Measurements from ENCODE around the gene FAM83E. TPM values are rescaled to one million over a fixed set of nuclear protein-coding genes. Genes with fewer than 3 reads are reported as not detected.

FAM83E gene
- 0.10 to 0.36 TPM (median 0.15 TPM) in 5 replicates for total RNA-seq (2022; extraction: Qiagen RNA extraction)

GRCh38 chr19:48614436-48615230 is at the start of gene FAM83E:
Gene FAM83E (minus strand): TSS chr19:48615076. CDS start chr19:48613372, 1,704 bp downstream.

DNA sequence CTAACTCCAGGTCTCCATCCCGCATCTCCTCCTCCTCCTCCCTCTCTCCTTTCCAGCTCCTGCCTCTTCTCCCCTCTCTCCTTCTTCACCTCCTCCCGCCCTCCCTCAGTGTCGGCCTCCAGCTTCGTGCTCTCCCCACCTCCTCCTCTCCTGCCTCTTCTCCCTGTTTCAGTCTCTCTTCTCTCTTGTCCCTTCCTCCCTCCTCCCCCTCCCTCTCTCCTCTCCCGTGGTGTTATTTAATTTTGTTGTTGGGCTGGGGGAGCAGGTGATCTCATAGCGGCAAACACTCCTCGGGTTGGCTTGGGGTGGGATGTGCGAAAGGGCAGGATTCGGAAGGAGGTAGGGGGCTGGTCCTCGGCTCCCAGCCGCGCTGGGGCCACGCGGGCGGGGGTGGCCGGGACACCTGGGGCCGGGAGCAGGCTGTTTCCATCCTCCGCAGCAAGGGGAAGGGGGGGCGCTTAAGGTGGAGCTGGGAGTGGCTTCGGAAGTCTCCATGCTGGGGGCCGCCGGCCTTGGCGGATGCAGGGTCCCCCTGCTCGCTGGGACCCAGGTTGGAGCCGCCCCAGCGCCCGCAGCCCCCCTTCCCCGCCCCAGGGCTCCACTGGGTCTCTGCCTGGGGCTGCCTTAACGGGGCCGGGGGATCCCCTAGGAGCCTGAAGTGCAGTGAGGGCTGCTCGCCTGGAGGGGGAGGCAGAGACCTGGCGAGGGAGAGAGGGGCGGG is 31.3 kb upstream of the FAM83E start, which contains the start of gene CA11:
CA11 (minus strand) TSS at position 187 of the 721 bp plus-strand sequence. CDS start 555 bp downstream, outside the sequence.

DNA sequence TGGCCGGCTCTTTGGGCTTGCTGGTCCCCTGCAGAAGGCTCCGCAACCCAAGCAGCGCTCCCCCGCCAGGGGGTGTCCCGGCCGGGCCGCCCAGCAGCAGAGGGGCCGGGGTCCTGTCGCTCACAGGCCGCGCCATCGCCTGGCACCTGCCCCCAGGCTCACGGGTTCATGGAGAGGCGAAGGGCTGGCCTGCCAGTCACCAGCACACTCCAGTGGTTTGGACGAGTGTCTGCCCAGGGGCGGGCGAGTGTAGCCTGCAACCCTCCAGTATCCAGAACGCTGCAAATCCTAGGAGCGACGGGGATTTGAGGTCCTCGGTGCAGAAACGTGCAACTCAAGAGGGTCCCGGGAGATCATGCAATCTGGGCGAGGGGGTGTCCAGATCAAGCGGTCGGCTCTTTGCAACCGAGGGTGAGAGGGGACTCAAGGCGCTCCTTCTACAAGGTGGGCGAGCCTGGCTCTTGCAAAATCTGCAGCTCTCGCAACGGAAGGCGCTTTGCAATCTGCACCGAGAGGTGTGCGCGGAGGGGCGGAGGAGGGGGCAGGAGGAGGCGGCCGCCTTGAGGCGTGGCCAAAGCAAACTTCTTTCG is 22.1 kb upstream of the FAM83E start, which contains the start of gene DBP:
DBP (minus strand) TSS at position 521 of the 590 bp plus-strand sequence; CDS start at position 136, 385 bp downstream.

GRCh38 chr19:48618916-48619691 is 4.2 kb upstream of the FAM83E start, which contains the start of the genes RPL18 and SPHK2:
Gene RPL18 (minus strand): TSS chr19:48619178. CDS start chr19:48619143, 35 bp downstream.
Gene SPHK2 (plus strand): TSS chr19:48619506. CDS start chr19:48620515, 1,009 bp downstream.

DNA sequence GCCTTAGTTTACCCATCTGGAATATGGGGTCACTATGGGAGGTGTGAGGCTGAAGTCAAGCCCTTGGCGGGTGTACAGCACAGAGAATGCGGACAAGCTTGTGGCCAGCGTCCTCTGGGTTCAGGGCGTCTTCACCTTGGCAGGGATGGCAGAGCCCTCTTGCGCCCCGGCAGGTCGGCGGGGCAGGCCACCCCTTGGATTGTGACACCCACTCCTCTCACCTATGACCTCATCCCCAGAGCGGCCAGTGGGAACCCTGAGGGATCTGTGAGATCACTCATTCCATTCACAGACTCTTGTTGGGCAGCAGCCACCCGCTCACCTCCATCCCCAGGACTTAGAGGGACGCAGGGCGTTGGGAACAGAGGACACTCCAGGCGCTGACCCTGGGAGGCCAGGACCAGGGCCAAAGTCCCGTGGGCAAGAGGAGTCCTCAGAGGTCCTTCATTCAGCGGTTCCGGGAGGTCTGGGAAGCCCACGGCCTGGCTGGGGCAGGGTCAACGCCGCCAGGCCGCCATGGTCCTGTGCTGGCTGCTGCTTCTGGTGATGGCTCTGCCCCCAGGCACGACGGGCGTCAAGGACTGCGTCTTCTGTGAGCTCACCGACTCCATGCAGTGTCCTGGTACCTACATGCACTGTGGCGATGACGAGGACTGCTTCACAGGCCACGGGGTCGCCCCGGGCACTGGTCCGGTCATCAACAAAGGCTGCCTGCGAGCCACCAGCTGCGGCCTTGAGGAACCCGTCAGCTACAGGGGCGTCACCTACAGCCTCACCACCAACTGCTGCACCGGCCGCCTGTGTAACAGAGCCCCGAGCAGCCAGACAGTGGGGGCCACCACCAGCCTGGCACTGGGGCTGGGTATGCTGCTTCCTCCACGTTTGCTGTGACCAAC is 8.2 kb downstream of the FAM83E start, which contains the start of gene SPACA4:
SPACA4 (plus strand) TSS at position 280 of the 896 bp plus-strand sequence; CDS start at position 517, 237 bp downstream.

Other genes starting within 250 kb of the FAM83E start
- 389 to 432 TPM (median 425 TPM) in 5 replicates for gene KDELR1, start 223.5 kb downstream of the FAM83E start, total RNA-seq (2022; extraction: Qiagen RNA extraction)
- 6.5 to 8.9 TPM (median 7.6 TPM) in 5 replicates for gene GRIN2D, start 221.4 kb downstream of the FAM83E start, total RNA-seq (2022; extraction: Qiagen RNA extraction)
- gene GRWD1, start 169.1 kb downstream of the FAM83E start, total RNA-seq (2022; extraction: Qiagen RNA extraction): 108 to 129 TPM (median 110 TPM) in 5 replicates
- gene KCNJ14, start 159.5 kb downstream of the FAM83E start, total RNA-seq (2022; extraction: Qiagen RNA extraction): 0.93 to 2.0 TPM (median 1.1 TPM) in 5 replicates
- gene CYTH2, start 145.7 kb downstream of the FAM83E start, total RNA-seq (2022; extraction: Qiagen RNA extraction): 54.5 to 64.5 TPM (median 61.2 TPM) in 5 replicates
- 2.7 to 5.6 TPM (median 4.5 TPM) in 5 replicates for gene LMTK3, start 103.2 kb downstream of the FAM83E start, total RNA-seq (2022; extraction: Qiagen RNA extraction)
- gene SULT2B1, start 62.9 kb downstream of the FAM83E start, total RNA-seq (2022; extraction: Qiagen RNA extraction): 12.0 to 17.5 TPM (median 14.0 TPM) in 5 replicates
- gene SPACA4, start 8.3 kb downstream of the FAM83E start, total RNA-seq (2022; extraction: Qiagen RNA extraction): not detected in 5 replicates
- gene RPL18, start 4.1 kb upstream of the FAM83E start, total RNA-seq (2022; extraction: Qiagen RNA extraction): 3,143 to 3,491 TPM (median 3,212 TPM) in 5 replicates
- gene SPHK2, start 4.4 kb upstream of the FAM83E start, total RNA-seq (2022; extraction: Qiagen RNA extraction): 12.5 to 17.2 TPM (median 14.5 TPM) in 5 replicates
- gene DBP, start 22.3 kb upstream of the FAM83E start, total RNA-seq (2022; extraction: Qiagen RNA extraction): 1.6 to 2.3 TPM (median 1.8 TPM) in 5 replicates
- gene CA11, start 31.1 kb upstream of the FAM83E start, total RNA-seq (2022; extraction: Qiagen RNA extraction): 6.7 to 12.0 TPM (median 10.7 TPM) in 5 replicates
- gene NTN5, start 57.9 kb upstream of the FAM83E start, total RNA-seq (2022; extraction: Qiagen RNA extraction): 0.12 to 0.20 TPM (median 0.16 TPM) in 5 replicates
- not detected in 5 replicates for gene FUT2, start 80.9 kb upstream of the FAM83E start, total RNA-seq (2022; extraction: Qiagen RNA extraction)
- gene MAMSTR, start 104.6 kb upstream of the FAM83E start, total RNA-seq (2022; extraction: Qiagen RNA extraction): 0.23 to 0.53 TPM (median 0.43 TPM) in 5 replicates
- gene RASIP1, start 125.5 kb upstream of the FAM83E start, total RNA-seq (2022; extraction: Qiagen RNA extraction): 0.31 to 0.66 TPM (median 0.43 TPM) in 5 replicates
- not detected in 5 replicates for gene IZUMO1, start 131.8 kb upstream of the FAM83E start, total RNA-seq (2022; extraction: Qiagen RNA extraction)
- gene FUT1, start 137.6 kb upstream of the FAM83E start, total RNA-seq (2022; extraction: Qiagen RNA extraction): 0.10 to 0.16 TPM (median 0.12 TPM) in 5 replicates
- not detected in 5 replicates for gene FGF21, start 140.4 kb upstream of the FAM83E start, total RNA-seq (2022; extraction: Qiagen RNA extraction)
- gene BCAT2, start 196.0 kb upstream of the FAM83E start, total RNA-seq (2022; extraction: Qiagen RNA extraction): 50.3 to 63.4 TPM (median 60.0 TPM) in 5 replicates
- 12.0 to 17.2 TPM (median 13.8 TPM) in 5 replicates for gene HSD17B14, start 221.4 kb upstream of the FAM83E start, total RNA-seq (2022; extraction: Qiagen RNA extraction)